GM18870 (cell line): ENCODE results near the gene SRP68.
"Not testable (repeated sequence)": the region's sequence is repeated elsewhere in the genome, so short reads cannot be mapped to it uniquely, and the experiment has no call there.

ENCODE experiments used
- ATAC-seq: cut with Tn5 transposase; IDR thresholded peaks from one replicate; pipeline ENCODE4 v1.9.1; 2021; ENCODE audit warnings: moderate library complexity; ENCODE audit not compliant: unreplicated experiment

The SRP68 gene

DNA sequence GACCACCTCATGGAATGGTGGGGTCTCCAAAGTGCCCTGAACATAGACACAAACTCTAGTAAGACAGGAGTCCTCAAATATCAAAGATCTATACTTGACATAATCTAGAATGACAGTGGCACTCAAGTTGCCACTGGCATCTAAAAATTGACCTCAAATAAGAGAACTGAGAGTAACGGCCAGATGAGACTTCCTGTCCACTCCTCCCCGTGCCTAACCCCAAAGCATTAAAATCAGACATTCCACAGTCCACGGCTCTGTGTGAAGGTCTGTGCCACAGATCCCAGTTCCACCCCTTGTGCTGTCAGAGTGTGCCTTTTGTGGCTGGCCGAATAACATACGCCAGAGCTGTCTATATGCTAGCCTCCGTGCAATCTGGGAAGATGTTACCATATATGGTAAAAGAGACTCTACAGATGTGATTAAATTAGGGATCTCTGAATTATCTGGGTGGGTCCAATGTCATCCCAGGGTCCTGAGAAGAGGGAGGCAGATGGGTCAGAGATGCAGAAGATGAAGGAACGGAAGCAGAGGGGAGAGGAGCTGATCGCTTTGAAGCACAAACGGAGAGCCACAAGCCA, 24.2 kb downstream of the SRP68 start:
- no peak for ATAC-seq

DNA sequence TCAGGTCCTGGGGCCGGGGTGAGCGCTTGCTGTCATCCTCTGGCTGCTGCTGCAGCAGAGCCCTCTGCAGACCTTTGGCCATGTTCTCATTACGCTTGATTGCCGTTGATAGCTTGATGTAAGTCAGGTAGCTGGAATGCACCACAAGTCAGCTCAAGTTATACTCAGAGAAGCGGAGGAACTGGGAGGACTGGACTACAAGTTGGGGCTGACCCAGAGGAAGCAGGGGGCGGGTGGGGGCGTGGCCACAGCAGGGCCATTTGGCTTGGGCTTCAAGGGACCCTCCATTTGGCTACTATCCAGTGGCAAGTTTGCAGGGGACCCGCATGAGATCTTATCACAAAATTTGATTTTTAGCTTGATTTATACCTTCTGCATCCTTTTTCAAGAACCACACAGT, 26.3 kb downstream of the SRP68 start:
- ATAC-seq: no peak

DNA sequence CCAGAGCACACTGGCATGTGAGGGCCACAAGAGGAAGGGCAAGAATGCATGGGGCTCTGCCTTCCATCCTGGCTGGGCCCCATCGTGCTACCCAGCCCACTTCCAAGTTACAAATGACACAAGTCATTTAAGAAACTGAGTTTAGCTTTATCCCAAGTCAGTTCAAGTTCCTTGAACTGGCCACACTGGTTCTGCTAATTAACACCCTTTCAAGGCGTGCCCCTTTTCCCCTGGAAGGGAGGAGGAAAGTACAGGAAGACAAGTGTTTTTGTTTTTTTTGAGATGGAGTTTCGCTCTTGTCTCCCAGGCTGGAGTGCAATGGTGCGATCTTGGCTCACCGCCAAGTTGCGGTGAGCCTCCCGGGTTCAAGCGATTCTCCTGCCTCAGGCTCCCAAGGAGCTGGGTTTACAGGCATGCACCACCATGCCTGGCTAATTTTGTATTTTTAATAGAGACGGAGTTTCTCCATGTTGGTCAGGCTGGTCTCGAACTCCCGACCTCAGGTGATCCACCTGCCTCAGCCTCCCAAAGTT, 27.8 kb downstream of the SRP68 start:
- ATAC-seq: not testable (repeated sequence)

DNA sequence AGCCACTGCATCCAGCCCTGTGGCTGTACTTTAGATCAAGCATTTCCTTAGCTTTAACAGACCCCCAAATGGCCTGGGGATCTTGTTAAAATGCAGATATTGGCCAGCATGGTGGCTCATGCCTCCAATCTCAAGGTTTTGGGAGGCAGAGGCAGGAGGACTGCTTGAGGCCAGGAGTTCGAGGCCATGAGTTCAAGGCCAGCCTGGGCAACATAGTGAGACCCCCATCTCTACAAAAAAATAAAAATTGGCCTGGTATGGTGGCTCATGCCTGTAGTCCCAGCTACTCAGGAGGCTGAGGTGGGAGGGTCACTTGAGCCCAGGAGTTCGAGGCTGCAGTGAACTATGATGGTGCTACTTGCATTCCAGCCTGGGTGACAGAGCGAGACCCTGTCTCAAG, 29.4 kb downstream of the SRP68 start:
- ATAC-seq: not testable (repeated sequence)

DNA sequence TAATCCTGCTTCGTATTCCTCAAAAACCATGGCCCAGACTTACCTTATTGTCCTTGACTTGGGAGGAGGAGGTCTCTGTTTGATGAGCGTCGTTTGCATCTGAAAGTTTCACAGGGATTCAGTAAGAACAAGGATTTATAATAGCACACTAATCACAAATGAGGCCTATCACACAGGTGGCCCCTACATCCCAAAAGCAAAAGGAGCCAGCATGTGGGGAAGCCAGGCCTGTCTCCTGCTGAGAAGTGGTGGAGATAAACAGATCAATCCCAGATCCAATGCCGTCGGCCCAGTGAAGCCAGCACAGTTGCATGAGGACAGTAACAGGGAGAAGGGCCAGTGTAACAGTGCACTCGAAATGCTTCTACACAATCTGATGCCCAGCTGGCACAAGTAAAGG, 31.9 kb downstream of the SRP68 start:
- ATAC-seq: no peak

DNA sequence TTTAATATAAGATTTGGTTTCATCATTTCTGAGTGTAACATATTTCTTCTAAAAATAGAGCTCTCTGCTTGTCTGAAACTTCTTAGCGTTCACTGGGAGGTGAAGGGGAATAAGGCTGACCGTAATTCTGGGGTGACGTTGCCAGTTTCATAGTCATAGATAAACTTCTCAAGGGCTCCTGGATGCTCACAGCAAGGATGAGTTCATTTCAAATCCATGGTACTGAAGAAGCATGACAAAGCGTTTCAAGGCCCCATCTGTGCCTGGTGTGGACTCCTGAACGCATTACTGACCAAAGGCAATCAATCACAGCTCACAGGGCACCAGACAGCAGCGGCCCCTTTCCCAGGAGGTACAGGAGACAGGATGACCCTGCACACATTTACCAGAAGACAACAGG, 33.2 kb downstream of the SRP68 start:
- no peak for ATAC-seq

GRCh38 chr17:76038050-76038449, 34.3 kb downstream of the SRP68 start:
- ATAC-seq: no peak

GRCh38 chr17:76036497-76037261, 35.6 kb downstream of the SRP68 start:
- no peak for ATAC-seq

GRCh38 chr17:76034428-76035350, 37.6 kb downstream of the SRP68 start:
- no peak for ATAC-seq

- no peak for ATAC-seq
These were observed 39.2 kb downstream of the SRP68 start for GRCh38 chr17:76033139-76033538.

GRCh38 chr17:76032780-76033108, 39.6 kb downstream of the SRP68 start:
- no peak for ATAC-seq

DNA sequence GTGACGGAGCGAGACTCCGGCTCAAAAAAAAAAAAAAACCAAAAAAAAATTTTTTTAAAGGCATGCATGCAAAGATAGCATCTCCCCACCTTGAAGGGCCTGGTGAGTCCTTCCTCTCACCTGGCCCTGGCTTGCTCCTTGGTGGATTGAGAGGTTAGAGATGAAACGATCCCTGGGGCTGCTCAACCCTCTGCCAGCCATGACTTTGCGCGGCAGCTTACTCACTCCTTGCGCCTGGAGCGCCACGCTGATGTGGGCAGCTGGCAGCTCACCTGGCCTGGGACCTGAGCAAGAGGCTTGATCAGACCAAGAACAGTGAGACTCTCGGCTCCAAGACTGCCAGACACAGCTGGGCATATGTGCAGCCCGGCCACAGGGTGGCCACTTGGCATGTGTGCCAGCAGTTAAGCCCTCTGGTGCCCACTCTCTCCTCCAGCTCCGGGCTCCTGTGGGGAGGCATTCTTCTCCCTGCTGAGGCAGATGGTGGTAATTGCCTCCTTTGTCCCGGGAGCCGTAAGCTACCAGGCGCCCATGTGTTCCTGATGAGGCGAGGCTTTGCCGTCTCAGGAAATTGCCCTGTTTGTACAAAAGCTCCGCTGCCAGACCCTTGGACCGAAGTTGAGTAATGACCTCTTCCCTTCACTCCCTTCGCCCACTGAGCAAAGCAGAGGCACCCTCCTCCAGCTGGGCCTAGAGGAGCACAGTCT, 40.1 kb downstream of the SRP68 start:
- no peak for ATAC-seq

- no peak for ATAC-seq
These were observed 45.0 kb downstream of the SRP68 start, which contains the start of gene EVPL for GRCh38 chr17:76027159-76027839. EVPL (minus strand) TSS chr17:76027306; CDS start chr17:76027198, 108 bp downstream.

- no peak for ATAC-seq
These were observed 45.6 kb downstream of the SRP68 start for GRCh38 chr17:76026714-76027158.

DNA sequence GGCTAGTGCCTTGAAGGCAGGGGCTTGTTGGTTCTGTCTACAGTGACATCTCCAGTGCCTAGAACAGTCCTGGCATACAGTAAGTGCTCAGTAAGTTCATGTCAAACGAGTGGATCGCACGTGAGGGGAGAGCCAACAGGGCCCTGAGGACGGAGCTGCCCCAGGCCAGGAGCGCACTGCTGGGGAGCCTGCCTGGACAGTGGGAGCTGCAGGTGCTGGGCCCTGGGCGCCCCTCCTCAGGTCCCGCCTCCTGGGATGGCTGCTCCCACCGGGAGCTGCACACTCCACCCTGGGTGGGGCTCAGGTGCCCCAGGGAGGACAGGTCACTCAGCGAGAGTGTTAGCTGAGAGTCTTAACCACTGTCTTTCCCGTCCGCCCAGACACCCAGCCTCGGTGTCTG, 47.0 kb downstream of the SRP68 start:
- ATAC-seq: no peak

DNA sequence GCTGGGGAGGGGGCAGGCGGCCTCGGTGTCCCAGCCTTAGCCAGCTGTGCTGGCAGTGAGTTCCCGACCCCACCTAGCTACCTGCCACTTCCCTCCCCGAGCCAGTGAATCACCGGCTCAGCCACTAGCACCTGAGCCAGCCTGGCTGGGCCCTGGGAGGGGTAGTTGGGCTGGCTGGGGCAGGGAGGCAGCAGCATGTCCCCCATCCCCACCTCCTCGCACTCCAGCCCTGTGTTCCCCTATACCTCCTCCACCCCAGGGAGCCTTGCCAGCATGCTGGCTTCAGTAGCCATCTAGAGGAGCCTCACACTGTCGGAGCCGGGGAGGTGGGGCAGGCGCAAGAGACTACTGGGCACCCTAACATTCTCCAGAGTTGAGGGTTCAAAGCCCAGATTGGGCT, 48.0 kb downstream of the SRP68 start:
- ATAC-seq: no peak

DNA sequence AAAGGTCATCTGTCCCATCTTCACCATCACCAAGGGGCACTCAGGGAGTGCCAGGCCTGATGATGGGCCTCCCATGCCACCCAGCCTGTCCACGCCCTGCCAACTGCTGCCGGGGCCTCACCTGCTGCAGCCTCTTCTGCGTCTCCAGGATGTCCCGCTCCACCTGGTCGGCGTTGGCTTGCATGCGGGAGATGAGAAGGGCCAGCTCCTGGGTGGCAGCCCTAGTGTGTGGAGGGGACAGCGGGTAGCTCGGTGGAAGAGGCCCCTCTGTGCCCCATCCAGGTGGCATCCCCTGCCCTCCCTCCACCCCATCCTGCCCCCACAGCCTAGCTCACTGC, 48.4 kb downstream of the SRP68 start:
- no peak for ATAC-seq

GRCh38 chr17:76022973-76023899, 49.1 kb downstream of the SRP68 start:
- no peak for ATAC-seq

- no peak for ATAC-seq
These were observed 50.0 kb downstream of the SRP68 start for GRCh38 chr17:76022285-76022684.
